Measurements from ENCODE around the gene DLG2.
"Not testable (repeated sequence)": the region's sequence is repeated elsewhere in the genome, so short reads cannot be mapped to it uniquely, and the experiment has no call there.

The DLG2 gene

GRCh38 chr11:85663080-85663752, 36.1 kb upstream of the DLG2 start:
- Histone ChIP-seq H3K36me3 (peaks cover 14% of the 10 kb centered on the region), H3K4me3 (ENCODE audit: low read depth in 1 of 2, low read length in 1 of 2) (peak overlapping the region; percentile 89 to 95), H3K4me1 (ENCODE audit: control insufficient read depth in 1 of 2, insufficient read depth in 1 of 2, low read depth in 1 of 2, low read length in 1 of 2) (peaks cover 23 to 28% of the 10 kb centered on the region in 2 experiments), H3K27ac (peak overlapping the region; percentile 92), H3K27me3 (no peaks in the 10 kb centered on the region), H3K9me3 (no peaks in the 10 kb centered on the region)
- TF ChIP-seq CTCF (IDR thresholded peaks at IDR 0.05): no peak

- peaks cover 20% of the 10 kb centered on the region for H3K36me3 ChIP-seq
- no peaks in the 10 kb centered on the region for H3K9me3 ChIP-seq
- H3K4me1 ChIP-seq (ENCODE audit: control insufficient read depth in 1 of 2, insufficient read depth in 1 of 2, low read depth in 1 of 2, low read length in 1 of 2): peaks cover 23 to 28% of the 10 kb centered on the region in 2 experiments
- no peaks in the 10 kb centered on the region for H3K27me3 ChIP-seq
- no peak overlapping the region for H3K27ac ChIP-seq
- H3K4me3 ChIP-seq (ENCODE audit: low read depth in 1 of 2, low read length in 1 of 2): no peak overlapping the region
- TF ChIP-seq CTCF (IDR thresholded peaks at IDR 0.05): no peak
Observed at GRCh38 chr11:85661972-85662664, 35.0 kb upstream of the DLG2 start.

DNA sequence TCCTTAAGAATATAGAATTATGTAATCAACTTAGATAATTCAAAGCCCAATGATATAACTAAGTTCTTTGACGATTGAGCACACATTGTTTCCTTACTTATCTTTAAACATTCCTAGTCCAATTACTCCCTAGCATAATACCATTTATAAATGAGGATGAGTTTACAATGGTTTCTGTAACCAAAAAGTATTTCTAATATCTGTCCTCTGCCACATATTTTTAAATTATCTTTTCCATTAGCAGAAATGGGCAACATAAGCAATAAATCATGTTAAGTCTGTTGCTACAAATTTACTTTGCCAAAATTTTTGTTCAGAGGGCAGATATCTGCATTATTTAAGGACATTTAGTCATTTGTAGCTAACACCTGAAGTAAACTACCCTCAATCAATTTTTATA, 31.0 kb upstream of the DLG2 start:
- Histone ChIP-seq H3K27ac (no peak overlapping the region), H3K4me1 (ENCODE audit: control insufficient read depth in 1 of 2, insufficient read depth in 1 of 2, low read depth in 1 of 2, low read length in 1 of 2) (peaks cover 13 to 14% of the 10 kb centered on the region in 2 experiments), H3K27me3 (no peaks in the 10 kb centered on the region), H3K4me3 (ENCODE audit: low read depth in 1 of 2, low read length in 1 of 2) (no peak overlapping the region), H3K36me3 (peaks cover 40% of the 10 kb centered on the region), H3K9me3 (no peaks in the 10 kb centered on the region)
- no peak for TF ChIP-seq CTCF (IDR thresholded peaks at IDR 0.05)

GRCh38 chr11:85656777-85657176, 29.6 kb upstream of the DLG2 start:
- peaks cover 40% of the 10 kb centered on the region for H3K36me3 ChIP-seq
- no peak for TF ChIP-seq CTCF (IDR thresholded peaks at IDR 0.05)
- H3K9me3 ChIP-seq: no peaks in the 10 kb centered on the region
- H3K27me3 ChIP-seq: no peaks in the 10 kb centered on the region
- no peak overlapping the region for H3K27ac ChIP-seq
- no peak overlapping the region for H3K4me3 ChIP-seq (ENCODE audit: low read depth in 1 of 2, low read length in 1 of 2)
- no peaks in the 10 kb centered on the region for H3K4me1 ChIP-seq (ENCODE audit: control insufficient read depth in 1 of 2, insufficient read depth in 1 of 2, low read depth in 1 of 2, low read length in 1 of 2)

- H3K27ac ChIP-seq; H3K4me3 ChIP-seq (ENCODE audit: low read depth in 1 of 2, low read length in 1 of 2); H3K9me3 ChIP-seq; H3K27me3 ChIP-seq; H3K4me1 ChIP-seq (ENCODE audit: control insufficient read depth in 1 of 2, insufficient read depth in 1 of 2, low read depth in 1 of 2, low read length in 1 of 2): not testable (repeated sequence)
- H3K36me3 ChIP-seq: peaks cover 29% of the 10 kb centered on the region
Observed at GRCh38 chr11:85654343-85654742, 27.2 kb upstream of the DLG2 start.

- H3K27ac ChIP-seq: no peak overlapping the region
- peaks cover 26% of the 10 kb centered on the region for H3K36me3 ChIP-seq
- no peaks in the 10 kb centered on the region for H3K27me3 ChIP-seq
- no peaks in the 10 kb centered on the region for H3K9me3 ChIP-seq
- H3K4me3 ChIP-seq (ENCODE audit: low read depth in 1 of 2, low read length in 1 of 2): no peak overlapping the region
- no peak for TF ChIP-seq CTCF (IDR thresholded peaks at IDR 0.05)
- peaks cover 5 to 6% of the 10 kb centered on the region in 2 experiments for H3K4me1 ChIP-seq (ENCODE audit: control insufficient read depth in 1 of 2, insufficient read depth in 1 of 2, low read depth in 1 of 2, low read length in 1 of 2)
Observed at GRCh38 chr11:85652786-85653447, 25.8 kb upstream of the DLG2 start.

Measured in neutrophil (primary cell).